Common myeloid progenitor, CD34-positive (primary cell): Measurements from ENCODE around the gene OLFML1. TPM values are rescaled to one million over a fixed set of nuclear protein-coding genes. Genes with fewer than 3 reads are reported as not detected.

ENCODE experiments used
- CTCF ChIA-PET: fragments of 350-600 bp; sonication (Branson Sonifier 250); formaldehyde crosslinking; loops from one replicate; lab custom pipeline; 2021; ENCODE audit warnings: antibody characterized with exemption; lab: Charles Lee
- POLR2A ChIA-PET: fragments of 350-600 bp; sonication (Branson Sonifier 250); formaldehyde crosslinking; loops from one replicate; lab custom pipeline; 2021; ENCODE audit warnings: antibody characterized with exemption; lab: Charles Lee
- DNase-seq, 3 donors: peaks; one replicate each; pipeline versions ENCODE4 v3.0.0 to v3.0.0-alpha.2; 2013
- H3K27ac ChIP-seq, 2 experiments: 1 replicate in 1 of 2; 2 replicates in 1 of 2; pipeline ENCODE4 v1.7.0; 2013; ENCODE audit warnings: inconsistent platforms in 2 of 2, low read length in 2 of 2, mild to moderate bottlenecking in 2 of 2, low read depth in 1 of 2, moderate library complexity in 1 of 2; ENCODE audit not compliant: severe bottlenecking in 2 of 2, insufficient read depth in 1 of 2, poor library complexity in 1 of 2
- H3K27me3 ChIP-seq, 5 experiments: replicated peaks in 2 of 5; 1 replicate in 3 of 5; 2 replicates in 2 of 5; pipeline versions ENCODE4 v1.6.1 to v1.7.0; 2013; ENCODE audit warnings: low read length in 4 of 5, mild to moderate bottlenecking in 2 of 5, moderate library complexity in 2 of 5, inconsistent platforms in 1 of 5; ENCODE audit not compliant: insufficient read depth in 5 of 5, control insufficient read depth in 4 of 5
- H3K36me3 ChIP-seq, 4 experiments: 1 replicate in 2 of 4; 2 replicates in 2 of 4; pipeline versions ENCODE4 v1.6.1 to v1.7.0; 2013; ENCODE audit warnings: low read length in 3 of 4, control low read depth in 1 of 4, mild to moderate bottlenecking in 1 of 4; ENCODE audit not compliant: control insufficient read depth in 4 of 4, insufficient read depth in 4 of 4
- H3K4me1 ChIP-seq, 4 experiments: 1 replicate in 3 of 4; 2 replicates in 1 of 4; pipeline versions ENCODE4 v1.6.1 to v1.7.1; 2013; ENCODE audit warnings: low read length in 3 of 4, mild to moderate bottlenecking in 3 of 4, control low read depth in 1 of 4, inconsistent platforms in 1 of 4, moderate library complexity in 1 of 4; ENCODE audit not compliant: control insufficient read depth in 4 of 4, insufficient read depth in 4 of 4; ENCODE audit errors: control extremely low read depth in 1 of 4
- H3K4me3 ChIP-seq, 7 experiments: 1 replicate in 4 of 7; 2 replicates in 3 of 7; pipeline versions ENCODE4 v1.5.1 to v1.7.0; 2013; ENCODE audit warnings: mild to moderate bottlenecking in 7 of 7, low read length in 6 of 7, moderate library complexity in 6 of 7, inconsistent platforms in 2 of 7, low read depth in 2 of 7, control low read depth in 1 of 7; ENCODE audit not compliant: insufficient read depth in 4 of 7, control insufficient read depth in 1 of 7; ENCODE audit errors: extremely low read depth in 1 of 7
- H3K9me3 ChIP-seq, 5 experiments: 1 replicate in 4 of 5; 2 replicates in 1 of 5; pipeline versions ENCODE4 v1.6.1 to v1.7.1; 2013; ENCODE audit warnings: low read length in 4 of 5, mild to moderate bottlenecking in 2 of 5, inconsistent platforms in 1 of 5, low read depth in 1 of 5, moderate library complexity in 1 of 5; ENCODE audit not compliant: control insufficient read depth in 4 of 5, insufficient read depth in 2 of 5; ENCODE audit errors: control extremely low read depth in 1 of 5
- WGBS: methylation state at CpG from one replicate; pipeline ENCODE4 v1.1.5; 2013; ENCODE audit not compliant: insufficient coverage; 5-methylcytosine and 5-hydroxymethylcytosine counted together
- polyA plus RNA-seq: library from polyadenylated mRNA; unstranded; fragments of 120-200 nt; gene quantifications from one replicate; pipeline ENCODE4 v1.2.1, GENCODE V29; 2013

The OLFML1 gene
- polyA plus RNA-seq: 0.18 TPM

DNA sequence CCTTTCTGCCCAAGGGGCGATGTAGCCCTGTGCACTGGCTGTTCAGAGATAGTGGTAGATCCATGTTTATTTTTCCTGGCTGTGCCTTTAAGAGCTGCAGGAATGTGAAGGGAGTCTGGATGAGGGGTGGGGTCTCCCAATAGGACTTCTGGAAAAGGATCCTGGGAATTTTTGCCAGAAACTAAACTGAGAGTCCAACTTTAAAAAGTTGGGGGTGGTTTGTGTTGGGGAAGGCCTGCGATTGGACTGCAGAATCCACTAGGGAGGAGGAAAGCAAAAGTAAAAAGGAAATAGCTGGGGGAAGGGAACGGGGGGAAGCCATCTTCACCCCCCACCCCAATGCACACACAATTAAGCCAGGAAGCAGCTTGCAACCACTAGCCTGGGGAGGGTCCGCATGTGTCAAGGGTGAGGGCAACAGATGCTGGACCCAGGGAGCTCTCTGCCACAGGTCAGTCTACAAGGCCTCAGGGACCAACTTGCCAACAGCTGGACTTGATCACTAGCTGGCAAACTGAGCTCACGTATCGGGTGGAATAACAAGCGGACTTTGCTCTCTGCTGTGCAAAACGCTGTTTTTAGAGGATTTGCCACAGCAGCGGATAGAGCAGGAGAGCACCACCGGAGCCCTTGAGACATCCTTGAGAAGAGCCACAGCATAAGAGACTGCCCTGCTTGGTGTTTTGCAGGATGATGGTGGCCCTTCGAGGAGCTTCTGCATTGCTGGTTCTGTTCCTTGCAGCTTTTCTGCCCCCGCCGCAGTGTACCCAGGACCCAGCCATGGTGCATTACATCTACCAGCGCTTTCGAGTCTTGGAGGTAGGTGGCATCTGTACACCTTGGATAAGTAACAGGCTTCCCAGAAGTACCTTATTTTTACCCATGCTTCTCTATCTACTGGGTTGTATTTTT, at the start of gene OLFML1:
Gene OLFML1, plus strand, starts transcription at position 321 of the 912 bp plus-strand sequence. Its CDS starts 370 bp downstream, at position 691.
- H3K4me3 ChIP-seq: no peak within 1 kb of the TSS
- ChIA-PET CTCF (no interaction called here), POLR2A (no interaction called here)
- H3K4me1 ChIP-seq: no peaks in the 10 kb centered on the region
- no peak within 1 kb of the TSS for H3K27ac ChIP-seq
- DNase-seq: no peak
- no peaks in the 10 kb centered on the region for H3K36me3 ChIP-seq
- peaks cover 0 to 5% (median 0%) of the 10 kb centered on the region in 5 experiments for H3K27me3 ChIP-seq
- WGBS: 98% methylated on average over 13 of the region's 15 CpGs
- no peaks in the 10 kb centered on the region for H3K9me3 ChIP-seq

DNA sequence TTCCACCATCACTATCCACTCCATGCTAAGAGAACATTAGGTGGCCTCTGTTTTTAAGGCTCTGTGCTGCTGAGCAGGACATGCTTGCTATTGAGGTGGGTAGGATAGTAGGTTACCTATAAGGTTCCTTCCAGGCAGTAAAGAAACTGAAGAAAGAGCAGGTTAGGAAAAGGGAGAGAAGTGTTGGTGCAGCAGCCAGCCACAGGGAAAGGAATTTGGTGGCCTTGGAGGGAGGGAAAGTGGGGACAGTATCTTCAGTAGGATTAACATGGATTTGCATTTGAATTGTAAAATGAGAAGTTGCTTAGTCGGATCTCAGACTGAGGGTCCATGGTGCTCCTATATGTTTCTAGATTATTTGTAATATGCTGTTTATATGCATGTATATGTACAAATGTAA, 49.2 kb upstream of the OLFML1 start:
- WGBS: no CpG with 5 or more reads among the region's 1 CpG
- H3K27me3 ChIP-seq: peaks cover 0 to 3% (median 0%) of the 10 kb centered on the region in 5 experiments
- peaks cover 5 to 7% (median 5%) of the 10 kb centered on the region in 4 experiments for H3K4me1 ChIP-seq
- no peak overlapping the region for H3K4me3 ChIP-seq
- CTCF ChIA-PET: interaction anchor here (0.9 to 1.9 kb wide), 3 partner anchors 11 to 21 kb away, joined by 3 to 6 read pairs (median 6); no protein-coding TSS in a partner anchor
- H3K27ac ChIP-seq: no peak overlapping the region
- DNase-seq: no peak
- no peaks in the 10 kb centered on the region for H3K36me3 ChIP-seq
- POLR2A ChIA-PET: no interaction called here
- H3K9me3 ChIP-seq: no peaks in the 10 kb centered on the region

DNA sequence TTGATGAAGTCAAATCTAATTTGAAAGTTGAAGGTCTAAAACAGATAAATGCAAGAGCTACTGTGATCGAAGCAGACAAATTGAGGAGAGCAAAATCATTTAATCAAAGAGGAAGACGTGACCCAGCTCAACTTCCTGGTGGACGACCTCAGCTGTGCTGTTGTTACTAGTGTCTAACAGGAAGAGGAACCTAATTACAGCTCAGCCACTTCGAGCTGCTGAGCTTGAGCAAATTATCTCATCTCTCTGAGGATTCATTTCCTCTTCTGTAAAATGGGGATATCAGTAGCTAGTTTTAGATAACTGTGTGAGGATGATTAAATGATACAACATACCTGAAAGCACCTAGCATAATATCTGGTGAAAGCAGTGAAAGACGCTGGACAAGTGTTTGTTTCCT, 48.6 kb upstream of the OLFML1 start:
- H3K36me3 ChIP-seq: no peaks in the 10 kb centered on the region
- H3K27ac ChIP-seq: no peak overlapping the region
- peaks cover 5 to 7% (median 5%) of the 10 kb centered on the region in 4 experiments for H3K4me1 ChIP-seq
- peak overlapping the region in 1 of 7 experiments; percentile 13 for H3K4me3 ChIP-seq
- ChIA-PET CTCF (interaction anchor here (0.9 to 1.9 kb wide), 4 partner anchors 11 to 23 kb away, joined by 3 to 6 read pairs (median 4); no protein-coding TSS in a partner anchor), POLR2A (no interaction called here)
- DNase-seq: peak; percentile 13 to 63 (median 52)
- no peaks in the 10 kb centered on the region for H3K9me3 ChIP-seq
- H3K27me3 ChIP-seq: peaks cover 0 to 5% (median 0%) of the 10 kb centered on the region in 5 experiments
- 0% methylated on average over 2 of the region's 5 CpGs for WGBS

DNA sequence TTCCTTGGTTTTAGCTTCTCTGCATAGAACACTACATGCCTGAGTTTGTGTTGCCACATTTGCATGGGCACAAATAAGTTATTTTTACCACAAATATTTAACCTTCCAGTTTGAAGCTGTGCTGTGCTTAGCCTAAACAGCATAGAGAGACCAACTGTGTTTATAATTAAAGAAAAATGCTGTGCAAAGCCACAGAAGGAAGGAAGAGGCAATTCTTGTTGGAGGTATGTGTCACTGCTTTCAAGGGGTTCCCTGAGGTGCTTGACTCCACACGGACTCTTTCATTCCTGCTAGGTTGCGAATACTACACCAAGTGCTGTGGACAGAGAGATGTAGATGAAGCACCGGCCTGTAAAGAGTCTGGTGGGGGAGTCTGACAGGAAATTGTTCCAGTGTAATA, 47.6 kb upstream of the OLFML1 start:
- Histone ChIP-seq H3K27ac (no peak overlapping the region), H3K27me3 (peaks cover 0 to 5% (median 0%) of the 10 kb centered on the region in 5 experiments), H3K4me3 (no peak overlapping the region), H3K36me3 (no peaks in the 10 kb centered on the region), H3K9me3 (no peaks in the 10 kb centered on the region), H3K4me1 (peaks cover 5 to 7% (median 5%) of the 10 kb centered on the region in 4 experiments)
- POLR2A ChIA-PET: no interaction called here
- 92% methylated on average over 3 of the region's 3 CpGs for WGBS
- CTCF ChIA-PET: interaction anchor here (1.9 kb wide), 1 partner anchor 10 kb away, joined by 6 read pairs; no protein-coding TSS in a partner anchor
- DNase-seq: no peak

DNA sequence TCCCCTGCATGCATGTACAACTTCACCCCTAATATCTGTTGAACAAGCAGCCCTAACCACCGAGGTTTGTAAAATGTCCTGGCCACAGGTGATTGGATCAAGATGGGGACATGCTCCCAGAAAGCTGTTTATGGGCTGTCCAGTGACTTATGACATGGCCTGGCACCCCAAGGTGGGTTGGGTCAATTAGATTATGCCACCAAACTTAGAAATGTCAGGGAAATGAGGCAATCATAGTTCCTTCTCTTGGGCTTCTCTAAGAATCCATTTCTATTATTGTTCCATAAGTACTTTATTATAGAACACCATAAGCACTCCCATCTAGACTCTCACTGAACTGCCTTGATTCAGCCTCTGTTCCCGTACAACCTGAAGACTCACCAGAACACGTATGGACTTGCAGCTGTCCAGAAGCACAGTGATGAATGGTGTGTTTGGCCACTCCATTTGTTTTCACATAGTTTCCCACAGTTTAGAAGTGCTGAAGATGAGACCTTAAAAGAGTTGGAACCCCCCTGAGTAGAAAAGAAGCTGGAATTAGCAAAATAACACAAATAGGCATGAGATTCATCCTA, 45.5 kb upstream of the OLFML1 start:
- 96% methylated on average over 3 of the region's 3 CpGs for WGBS
- ChIA-PET POLR2A (no interaction called here), CTCF (interaction anchor here (4.1 kb wide), 1 partner anchor 25 kb away, joined by 24 read pairs; no protein-coding TSS in a partner anchor)
- H3K4me1 ChIP-seq: peaks cover 5 to 7% (median 5%) of the 10 kb centered on the region in 4 experiments
- no peak overlapping the region for H3K4me3 ChIP-seq
- no peaks in the 10 kb centered on the region for H3K36me3 ChIP-seq
- DNase-seq: no peak
- H3K27me3 ChIP-seq: peaks cover 0 to 5% (median 0%) of the 10 kb centered on the region in 5 experiments
- H3K9me3 ChIP-seq: no peaks in the 10 kb centered on the region
- no peak overlapping the region for H3K27ac ChIP-seq

DNA sequence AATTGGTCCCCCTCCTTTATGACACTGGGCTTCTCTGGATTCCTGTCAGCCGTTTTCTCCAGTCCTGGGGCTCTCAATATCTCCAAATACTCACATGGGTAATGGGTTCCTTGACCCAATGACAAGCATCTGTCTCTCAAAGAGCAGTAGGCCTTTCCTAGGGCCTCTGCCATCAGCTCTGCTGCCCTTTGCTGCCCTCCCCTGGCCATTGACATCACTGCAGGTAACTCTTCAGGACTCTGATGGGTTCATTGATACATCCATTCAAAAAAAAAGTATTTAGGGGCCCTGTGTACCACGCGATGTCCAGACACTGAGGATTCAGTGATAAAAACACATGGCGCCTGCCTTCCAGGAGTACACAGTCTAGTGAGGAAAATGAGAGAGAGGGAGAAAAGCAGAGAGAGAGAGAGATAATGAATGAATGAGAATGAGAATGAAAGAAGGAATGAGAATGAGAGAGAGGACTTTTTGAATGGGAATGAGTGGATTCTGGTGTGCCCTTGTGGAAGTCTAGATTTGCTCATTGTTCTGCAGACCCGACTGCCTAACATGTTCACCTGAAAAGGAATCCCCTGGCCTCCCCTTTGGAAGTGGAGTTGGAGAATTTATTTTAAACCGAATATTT, 42.6 kb upstream of the OLFML1 start:
- no peaks in the 10 kb centered on the region for H3K9me3 ChIP-seq
- no peaks in the 10 kb centered on the region for H3K4me1 ChIP-seq
- H3K27ac ChIP-seq: no peak overlapping the region
- peaks cover 0 to 5% (median 0%) of the 10 kb centered on the region in 5 experiments for H3K27me3 ChIP-seq
- CTCF ChIA-PET: interaction anchor here (0.8 to 4.1 kb wide), 14 partner anchors 13 to 344 kb away, joined by 3 to 24 read pairs (median 5); no protein-coding TSS in a partner anchor
- H3K36me3 ChIP-seq: no peaks in the 10 kb centered on the region
- 32% methylated on average over 5 of the region's 6 CpGs for WGBS
- POLR2A ChIA-PET: no interaction called here
- peak; percentile 39 to 72 (median 54) for DNase-seq
- no peak overlapping the region for H3K4me3 ChIP-seq
